H1 (cell line): ENCODE results near the gene MYO9A. TPM values are rescaled to one million over a fixed set of nuclear protein-coding genes. Genes with fewer than 3 reads are reported as not detected.

ENCODE experiments used
- CTCF ChIA-PET: fragments of 300-600 bp; sonication (Branson Sonifier 250); formaldehyde crosslinking; loops from one replicate; lab custom pipeline; 2021; ENCODE audit not compliant: partially characterized antibody; lab: Charles Lee
- POLR2A ChIA-PET: fragments of 300-600 bp; sonication (Branson Sonifier 250); formaldehyde crosslinking; loops from one replicate; lab custom pipeline; 2021; ENCODE audit warnings: inconsistent platforms; ENCODE audit not compliant: partially characterized antibody; lab: Charles Lee
- DNase-seq, 2 experiments: peaks; one replicate each; pipeline versions ENCODE4 v3.0.0 to v3.0.0-alpha.2; 2010 to 2022; ENCODE audit warnings: low spot score in 2 of 2, low read depth in 1 of 2, mixed read lengths in 1 of 2
- FAIRE-seq: peaks from 2 replicates; lab custom pipeline; 2011; peaks lifted over from hg19 to GRCh38; lab: Jason Lieb, UNC
- H2AFZ ChIP-seq: 2 replicates; pipeline ENCODE4 v1.8.1; 2012; ENCODE audit warnings: low read length, inconsistent platforms
- H2AK5ac ChIP-seq: 2 replicates; pipeline ENCODE4 v1.6.1; 2013; ENCODE audit warnings: low read depth, low read length
- H2BK120ac ChIP-seq: replicated peaks from 2 replicates; pipeline ENCODE3; 2013; ENCODE audit warnings: low read depth, low read length, inconsistent platforms
- H2BK12ac ChIP-seq: 2 replicates; pipeline ENCODE4 v1.6.1; 2013; ENCODE audit warnings: low read depth, low read length
- H2BK15ac ChIP-seq: 2 replicates; pipeline ENCODE4 v1.6.1; 2013; ENCODE audit warnings: low read length
- H2BK20ac ChIP-seq: 2 replicates; pipeline ENCODE4 v1.6.1; 2013; ENCODE audit warnings: low read length
- H2BK5ac ChIP-seq: 2 replicates; pipeline ENCODE4 v1.6.1; 2013; ENCODE audit warnings: low read depth, low read length
- H3K14ac ChIP-seq: 2 replicates; pipeline ENCODE4 v1.6.1; 2013; ENCODE audit warnings: inconsistent platforms; ENCODE audit not compliant: insufficient read length
- H3K18ac ChIP-seq: 2 replicates; pipeline ENCODE4 v1.6.1; 2013; ENCODE audit warnings: low read length; ENCODE audit errors: extremely low read depth
- H3K23ac ChIP-seq: 2 replicates; pipeline ENCODE4 v1.6.1; 2013; ENCODE audit warnings: inconsistent platforms; ENCODE audit not compliant: insufficient read length
- H3K23me2 ChIP-seq: 2 replicates; pipeline ENCODE4 v1.6.1; 2013; ENCODE audit warnings: low read depth, low read length
- H3K27ac ChIP-seq: 2 replicates; pipeline ENCODE4 v1.6.1; 2011; ENCODE audit warnings: low read depth, low read length, inconsistent platforms
- H3K27me3 ChIP-seq, 4 experiments: replicated peaks in 1 of 4; 1 replicate in 1 of 4; 2 replicates in 3 of 4; pipeline versions ENCODE4 v1.6.1 to v1.8.1; 2011 to 2013; ENCODE audit warnings: low read length in 3 of 4, mild to moderate bottlenecking in 3 of 4, inconsistent platforms in 2 of 4, mixed read lengths in 2 of 4, moderate library complexity in 1 of 4; ENCODE audit not compliant: control insufficient read depth in 3 of 4, insufficient read depth in 3 of 4; ENCODE audit errors: extremely low read depth in 1 of 4
- H3K36me3 ChIP-seq, 4 experiments: 2 replicates each; pipeline versions ENCODE4 v1.6.1 to v1.8.1; 2011 to 2013; ENCODE audit warnings: mild to moderate bottlenecking in 4 of 4, low read length in 3 of 4, moderate library complexity in 2 of 4, control low read depth in 1 of 4, inconsistent platforms in 1 of 4; ENCODE audit not compliant: insufficient read depth in 4 of 4, control insufficient read depth in 2 of 4
- H3K4ac ChIP-seq: replicated peaks from 2 replicates; pipeline ENCODE3; 2013; ENCODE audit warnings: low read length, low read depth, mixed read lengths, inconsistent platforms; ENCODE audit not compliant: insufficient read length
- H3K4me1 ChIP-seq, 4 experiments: replicated peaks in 1 of 4; 1 replicate in 1 of 4; 2 replicates in 3 of 4; pipeline versions ENCODE4 v1.6.1 to v1.8.1; 2011 to 2013; ENCODE audit warnings: low read length in 3 of 4, inconsistent platforms in 2 of 4, mixed read lengths in 1 of 4; ENCODE audit not compliant: insufficient read depth in 4 of 4, control insufficient read depth in 3 of 4
- H3K4me2 ChIP-seq, 2 experiments: 2 replicates each; pipeline versions ENCODE4 v1.6.1 to v1.8.1; 2011 to 2013; ENCODE audit warnings: low read depth in 2 of 2, low read length in 2 of 2, control low read depth in 1 of 2, inconsistent platforms in 1 of 2, mild to moderate bottlenecking in 1 of 2; ENCODE audit not compliant: insufficient read depth in 1 of 2
- H3K4me3 ChIP-seq, 4 experiments: fragments of 200-600, 300-600 bp in 1 of 4; sonication (generic), shearing (Covaris generic), sonication (Bioruptor Twin) in 1 of 4; 2 replicates each; pipeline versions ENCODE4 v1.5.1 to v1.8.1; 2011 to 2016; ENCODE audit warnings: low read length in 4 of 4, low read depth in 3 of 4, control low read depth in 2 of 4, inconsistent platforms in 2 of 4, mild to moderate bottlenecking in 2 of 4, mixed read lengths in 1 of 4, moderate library complexity in 1 of 4; ENCODE audit not compliant: insufficient read depth in 2 of 4; ENCODE audit errors: extremely low read depth in 1 of 4
- H3K56ac ChIP-seq: replicated peaks from 2 replicates; pipeline ENCODE3; 2013; ENCODE audit warnings: low read depth, mild to moderate bottlenecking, mixed read lengths, low read length, inconsistent platforms; ENCODE audit not compliant: insufficient read length
- H3K79me1 ChIP-seq: 2 replicates; pipeline ENCODE4 v1.6.1; 2013; ENCODE audit warnings: low read depth, low read length, control low read depth
- H3K79me2 ChIP-seq, 2 experiments: 2 replicates each; pipeline versions ENCODE4 v1.6.1 to v1.8.1; 2012 to 2013; ENCODE audit warnings: low read length in 2 of 2, mild to moderate bottlenecking in 2 of 2, inconsistent platforms in 1 of 2; ENCODE audit not compliant: insufficient read depth in 2 of 2, control insufficient read depth in 1 of 2
- H3K9ac ChIP-seq, 4 experiments: replicated peaks in 1 of 4; 1 replicate in 1 of 4; 2 replicates in 3 of 4; pipeline versions ENCODE4 v1.6.1 to v1.8.1; 2011 to 2013; ENCODE audit warnings: low read depth in 3 of 4, low read length in 3 of 4, control low read depth in 2 of 4, mild to moderate bottlenecking in 2 of 4, moderate library complexity in 2 of 4, inconsistent platforms in 1 of 4; ENCODE audit errors: extremely low read depth in 1 of 4
- H3K9me3 ChIP-seq, 2 experiments: 2 replicates each; pipeline versions ENCODE4 v1.6.1 to v1.8.1; 2012 to 2013; ENCODE audit warnings: mild to moderate bottlenecking in 2 of 2, moderate library complexity in 2 of 2, control low read depth in 1 of 2, inconsistent platforms in 1 of 2, low read depth in 1 of 2, low read length in 1 of 2, mixed read lengths in 1 of 2; ENCODE audit not compliant: insufficient read depth in 2 of 2
- H4K20me1 ChIP-seq, 2 experiments: replicated peaks in 1 of 2; 2 replicates each; pipeline versions ENCODE3 to v1.8.1; 2011 to 2013; ENCODE audit warnings: inconsistent platforms in 2 of 2, low read length in 2 of 2, mild to moderate bottlenecking in 1 of 2; ENCODE audit not compliant: insufficient read depth in 2 of 2, control insufficient read depth in 1 of 2
- H4K5ac ChIP-seq: 2 replicates; pipeline ENCODE4 v1.6.1; 2013; ENCODE audit warnings: low read length, low read depth, mixed read lengths, inconsistent platforms; ENCODE audit not compliant: insufficient read length
- H4K8ac ChIP-seq: 2 replicates; pipeline ENCODE4 v1.8.0; 2013; ENCODE audit warnings: mild to moderate bottlenecking, moderate library complexity, low read length, inconsistent platforms; ENCODE audit not compliant: insufficient read depth; ENCODE audit errors: extremely low read depth
- H4K91ac ChIP-seq: replicated peaks from 2 replicates; pipeline ENCODE3; 2013; ENCODE audit warnings: low read length, mixed read lengths, inconsistent platforms; ENCODE audit not compliant: insufficient read length
- CBX5 ChIP-seq: fragments of 300-800, 300-1000 bp; sonication (generic); IDR thresholded peaks from 2 replicates; pipeline ENCODE4 v1.7.1; 2016; ENCODE audit warnings: antibody characterized with exemption, low read length, low read depth
- EP300 ChIP-seq, 2 experiments: IDR thresholded peaks; 1 replicate in 1 of 2; 2 replicates in 1 of 2; pipeline ENCODE4 v1.6.1; 2011 to 2012; ENCODE audit warnings: low read depth in 2 of 2, low read length in 2 of 2, mild to moderate bottlenecking in 2 of 2, borderline replicate concordance in 1 of 2, inconsistent platforms in 1 of 2, moderate library complexity in 1 of 2
- EZH2 ChIP-seq: fragments of 200-600 bp; sonication (generic); IDR thresholded peaks from 2 replicates; pipeline ENCODE4 v1.7.1; 2012; ENCODE audit warnings: low read depth, mild to moderate bottlenecking, moderate library complexity, low read length, inconsistent platforms; ENCODE audit not compliant: severe bottlenecking
- JUN ChIP-seq: IDR thresholded peaks from 2 replicates; pipeline ENCODE4 v1.6.1; 2011; ENCODE audit warnings: low read depth, mild to moderate bottlenecking, improper control_type of control experiment, low read length
- POU5F1 ChIP-seq: IDR thresholded peaks from 2 replicates; pipeline ENCODE4 v1.6.1; 2011; ENCODE audit warnings: low read depth, mild to moderate bottlenecking, low read length, moderate library complexity
- RAD21 ChIP-seq, 2 experiments: IDR thresholded peaks in 1 of 2; conservative IDR thresholded peaks in 1 of 2; 2 replicates each; pipeline ENCODE4 v1.6.1; 2011; ENCODE audit warnings: low read depth in 2 of 2, low read length in 2 of 2, improper control_type of control experiment in 1 of 2, inconsistent platforms in 1 of 2, mild to moderate bottlenecking in 1 of 2, moderate library complexity in 1 of 2
- RBBP5 ChIP-seq: IDR thresholded peaks from 2 replicates; pipeline ENCODE4 v1.7.1; 2012; ENCODE audit warnings: low read depth, mild to moderate bottlenecking, inconsistent platforms, low read length, moderate library complexity, borderline replicate concordance
- RFX5 ChIP-seq: IDR thresholded peaks from 2 replicates; pipeline ENCODE4 v1.6.1; 2011; ENCODE audit warnings: low read depth, low read length, improper control_type of control experiment, borderline replicate concordance
- RXRA ChIP-seq: IDR thresholded peaks from 2 replicates; pipeline ENCODE4 v1.6.1; 2011; ENCODE audit warnings: low read depth, mild to moderate bottlenecking, low read length, moderate library complexity; ENCODE audit not compliant: insufficient read depth
- SIN3A ChIP-seq, 2 experiments: IDR thresholded peaks in 1 of 2; conservative IDR thresholded peaks in 1 of 2; 2 replicates each; pipeline ENCODE4 v1.6.1; 2011 to 2012; ENCODE audit warnings: low read length in 2 of 2, improper control_type of control experiment in 1 of 2, low read depth in 1 of 2, mild to moderate bottlenecking in 1 of 2
- SP1 ChIP-seq: IDR thresholded peaks from 2 replicates; pipeline ENCODE4 v1.6.1; 2011; ENCODE audit warnings: low read depth, low read length
- SP4 ChIP-seq: IDR thresholded peaks from 2 replicates; pipeline ENCODE4 v1.6.1; 2012; ENCODE audit warnings: low read length, inconsistent platforms
- SUZ12 ChIP-seq: fragments of 200-600 bp; sonication (generic); IDR thresholded peaks from 2 replicates; pipeline ENCODE4 v1.6.1; 2012; ENCODE audit warnings: mild to moderate bottlenecking, inconsistent platforms, low read length, moderate library complexity, mixed read lengths
- WGBS, 2 experiments: shearing (Covaris generic) in 1 of 2; methylation state at CpG; one replicate each; pipeline versions ENCODE4 v1.1.6 to v1.1.7; 2013 to 2015; ENCODE audit warnings: low lambda C conversion rate in 2 of 2, mixed read lengths in 2 of 2, inconsistent platforms in 1 of 2, low coverage in 1 of 2, missing lambda C conversion rate in 1 of 2; ENCODE audit not compliant: insufficient replicate concordance in 2 of 2, insufficient coverage in 1 of 2, insufficient read length in 1 of 2; ENCODE audit errors: extremely low coverage in 1 of 2, missing lambda C conversion rate in 1 of 2; 5-methylcytosine and 5-hydroxymethylcytosine counted together
- polyA plus RNA-seq, 7 experiments: library from polyadenylated mRNA; depleted of rRNA in 3 of 7; stranded (reverse) in 5 of 7; unstranded in 2 of 7; fragments of >200 nt in 5 of 7; fragments of 200-250 nt in 2 of 7; gene quantifications; 1 replicate in 5 of 7; 2 replicates in 1 of 7; 4 replicates in 1 of 7; pipeline versions ENCODE4 v1.2.1 to v1.2.3, GENCODE V29; 2011 to 2013; ENCODE audit warnings: missing spikeins in 2 of 7, mixed read lengths in 2 of 7
- total RNA-seq: library from RNA; stranded (reverse); fragmentation: NEBNext Ultra II Directional; extraction: Animal tissue kit (Norgen Biotek cat#: 25700); gene quantifications from 2 replicates; pipeline ENCODE4 v1.2.1, GENCODE V29; 2021

Gene MYO9A
- total and polyA plus RNA-seq, 2 of the 8 experiments (the other 6 are each of a cell fraction or from before 2014, with no cell fraction given), result 3.9 to 26.0 TPM

DNA sequence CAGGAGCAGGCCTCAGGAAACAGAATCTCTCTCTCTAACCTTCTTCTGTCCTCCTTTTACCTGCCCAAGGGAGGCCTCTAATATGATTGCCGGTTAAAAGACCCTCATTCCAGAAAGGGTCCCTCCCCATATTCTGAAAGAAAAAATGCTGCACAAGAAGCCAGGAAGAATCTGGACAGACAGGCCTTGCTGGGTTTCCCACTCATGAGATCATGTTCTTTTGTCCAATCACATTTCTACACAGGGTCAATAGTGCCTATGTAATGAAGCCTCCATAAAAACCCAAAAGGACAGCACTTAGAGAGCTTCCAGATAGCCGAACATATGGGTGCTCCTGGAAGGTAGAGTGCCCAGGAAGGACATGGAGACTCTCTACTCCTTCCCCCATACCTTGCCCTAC, 146.0 kb downstream of the MYO9A start:
- DNase-seq, result no peak
- no peaks in the 10 kb centered on the region for H3K36me3 ChIP-seq
- H3K79me1 ChIP-seq, result no peaks in the 10 kb centered on the region
- H3K4me3 ChIP-seq, result no peak overlapping the region
- H3K9me3 ChIP-seq, result no peaks in the 10 kb centered on the region
- no peak overlapping the region for H2BK15ac ChIP-seq
- CTCF ChIA-PET, result no interaction called here
- no peak overlapping the region for H3K4me2 ChIP-seq
- no peak overlapping the region for H3K4ac ChIP-seq
- no peak overlapping the region for H4K5ac ChIP-seq
- no peak overlapping the region for H2BK20ac ChIP-seq
- H2AFZ ChIP-seq, result no peak overlapping the region
- H2AK5ac ChIP-seq, result no peak overlapping the region
- 89% methylated on average over 2 of the region's 2 CpGs; no CpG with 5 or more reads in 1 of the 2 experiments for WGBS, 2 experiments
- H4K8ac ChIP-seq, result no peak overlapping the region
- no peak overlapping the region for H3K23ac ChIP-seq
- H3K79me2 ChIP-seq, result no peaks in the 10 kb centered on the region
- no peak overlapping the region for H3K56ac ChIP-seq
- no peak overlapping the region for H3K18ac ChIP-seq
- no peaks in the 10 kb centered on the region for H3K27me3 ChIP-seq
- H3K14ac ChIP-seq, result no peak overlapping the region
- no peak overlapping the region for H2BK12ac ChIP-seq
- H3K27ac ChIP-seq, result no peak overlapping the region
- H4K20me1 ChIP-seq, result peaks cover 0 to 1% of the 10 kb centered on the region in 2 experiments
- no peak overlapping the region for H2BK5ac ChIP-seq
- H4K91ac ChIP-seq, result no peak overlapping the region
- POLR2A ChIA-PET, result interaction anchor here (1.1 kb wide), 1 partner anchor 9 kb away, joined by 3 read pairs; no protein-coding TSS in a partner anchor
- no peak for FAIRE-seq
- no peak overlapping the region for H2BK120ac ChIP-seq
- no peak overlapping the region for H3K9ac ChIP-seq
- H3K23me2 ChIP-seq, result no peaks in the 10 kb centered on the region
- H3K4me1 ChIP-seq, result no peaks in the 10 kb centered on the region
- TF ChIP-seq RBBP5 (no peak), SUZ12 (no peak), SIN3A (conservative IDR thresholded peaks at IDR 0.05 in 1 of 2, IDR thresholded peaks at IDR 0.05 in 1 of 2; ENCODE audit: low read depth in 1 of 2, low read length in 2 of 2) (no peak), JUN (no peak), RFX5 (no peak), SP1 (no peak), POU5F1 (no peak), RXRA (no peak), EP300 (IDR thresholded peaks at IDR 0.05; ENCODE audit: borderline replicate concordance in 1 of 2, low read depth in 2 of 2, low read length in 2 of 2) (no peak), CBX5 (no peak), SP4 (no peak), EZH2 (no peak), RAD21 (IDR thresholded peaks at IDR 0.05 in 1 of 2, conservative IDR thresholded peaks at IDR 0.05 in 1 of 2; ENCODE audit: low read depth in 2 of 2, low read length in 2 of 2) (no peak)
